Heart left ventricle (tissue), 13 donors: Measurements from ENCODE around the gene SUPT5H.

ENCODE experiments used
- CTCF ChIP-seq, 12 donors: fragments of 200-600 bp; sonication (generic) in 4 of 12; IDR thresholded peaks; one replicate each; pipeline versions ENCODE4 v1.5.0 to v1.8.0; 2018 to 2022; ENCODE audit warnings: antibody characterized with exemption in 12 of 12, mild to moderate bottlenecking in 5 of 12
- POLR2A ChIP-seq, 2 donors: fragments of 450-650 bp; IDR thresholded peaks; one replicate each; pipeline ENCODE4 v1.6.1; 2017; ENCODE audit warnings: antibody characterized with exemption in 2 of 2, mild to moderate bottlenecking in 2 of 2, moderate library complexity in 2 of 2
- donor health status: ischemic (EF 13 %, LVEDD 7.1; RV severe dilation, severe dysfunction).
- donor health status: DM: no; HTN: yes; CAD: no.
- donor health status: DM: no; HTN: no; CAD: no.
- donor health status: ischemic (EF 25% LVEDD 6.9; RV normal size, moderate dysfunction).
- donor health status: ischemic (EF 25% LVEDD 5.7; RV mildly dilated, moderate dysfunction).
- donor health status: ischemic (EF 35%, LVEDD 5.7; RV mildly dilated, moderate dysfunction).
- donor health status: nonischemic (EF 11% LVEDD 7.7; RV severe dilation, severe dysfunction).
- donor health status: DM: yes; HTN: yes; CAD: no.
- donor health status: PGD.
- donor health status: ischemic (EF 29% LVEDD 5.4; RV normal size, mild dysfunction).
- donor health status: nonischemic (EF 23%, LVEDD 6.1; RV moderate dilation, normal function).

GRCh38 chr19:39514840-39515550, 69.6 kb downstream of the SUPT5H start, which contains the start of gene SELENOV:
- peak in 1 of 12 donors; percentile 2 for TF ChIP-seq CTCF (IDR thresholded peaks at IDR 0.05)
- TF ChIP-seq POLR2A (IDR thresholded peaks at IDR 0.05): no peak
